Fibroblast of gingiva (primary cell): ENCODE data around the gene ARFGAP1.

Experiments used
- DNase-seq: peaks from one replicate; pipeline ENCODE4 v3.0.0-alpha.2; 2011; ENCODE audit warnings: low read depth

ARFGAP1 gene

DNA sequence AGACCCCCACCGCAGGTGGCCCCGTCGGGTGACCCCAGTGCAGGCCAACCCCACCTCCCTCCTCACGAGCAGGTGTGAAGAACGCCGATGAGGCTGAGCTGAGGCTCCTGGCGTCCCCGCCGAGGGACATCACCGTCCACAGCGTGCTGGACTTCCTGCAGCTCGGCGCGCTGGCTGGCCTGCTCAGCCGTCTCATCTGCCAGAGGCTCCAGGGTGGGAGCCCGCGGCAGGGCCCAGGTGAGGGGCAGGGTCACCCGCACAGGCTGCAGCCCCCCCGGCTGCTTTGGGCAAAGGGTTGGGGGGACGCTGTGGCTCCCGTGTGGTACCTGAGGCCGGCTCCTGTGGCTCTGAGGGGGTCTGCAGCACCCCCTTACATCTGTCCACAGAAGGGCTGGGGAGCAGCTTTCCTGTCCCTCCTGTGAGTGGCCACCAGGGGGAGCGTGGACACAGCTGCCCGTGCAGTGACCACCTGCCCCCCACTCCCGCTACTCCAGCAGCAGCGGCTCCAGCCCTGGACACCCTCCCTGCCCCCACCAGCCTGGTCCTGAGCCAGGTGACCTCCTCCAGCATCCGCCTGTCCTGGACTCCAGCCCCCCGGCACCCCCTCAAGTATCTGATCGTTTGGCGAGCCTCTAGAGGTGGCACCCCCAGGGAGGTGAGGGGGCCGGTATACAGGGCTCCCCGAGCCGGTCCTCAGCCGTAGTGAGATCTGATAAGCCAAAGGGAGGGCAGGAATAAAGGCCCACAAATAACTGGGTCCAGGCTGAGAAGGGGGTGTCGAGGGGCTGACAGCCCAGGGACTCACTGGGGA lies 36.9 kb downstream of the ARFGAP1 start:
- DNase-seq: no peak

DNA sequence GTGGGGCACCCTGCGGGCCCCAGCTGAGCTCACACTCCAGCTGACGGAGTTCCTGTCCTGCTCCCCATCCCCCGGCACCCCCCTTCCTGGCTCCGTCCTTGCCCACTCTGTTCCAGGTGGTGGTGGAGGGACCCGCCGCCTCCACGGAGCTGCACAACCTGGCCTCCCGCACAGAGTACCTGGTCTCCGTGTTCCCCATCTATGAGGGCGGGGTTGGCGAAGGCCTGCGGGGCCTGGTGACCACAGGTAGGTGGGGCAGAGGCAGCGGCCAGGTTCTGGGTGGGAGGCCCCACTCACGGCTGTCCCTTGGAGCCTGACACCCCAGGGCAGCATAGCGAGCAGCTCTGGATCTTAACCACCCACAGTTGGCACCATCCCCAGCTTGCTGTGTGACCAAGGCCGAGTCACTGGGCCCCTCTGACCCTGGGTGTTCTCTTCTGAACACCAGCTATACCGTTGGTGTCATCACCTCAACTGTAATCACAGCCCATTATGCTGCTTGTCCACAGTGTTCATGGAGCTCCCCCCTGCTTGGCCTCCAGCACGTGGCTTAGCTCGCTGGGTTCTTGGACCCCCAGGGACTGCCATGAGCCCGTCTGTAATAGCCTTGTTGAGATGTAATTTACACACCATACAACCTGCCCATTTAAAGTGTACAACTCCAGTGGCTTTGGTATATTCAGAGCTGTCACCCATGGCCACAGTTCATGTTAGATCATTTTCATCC lies 37.8 kb downstream of the ARFGAP1 start:
- DNase-seq: no peak

- no peak for DNase-seq
Measured at GRCh38 chr20:63311186-63311832, 38.7 kb downstream of the ARFGAP1 start.

GRCh38 chr20:63311833-63312243 lies 39.2 kb downstream of the ARFGAP1 start:
- no peak for DNase-seq

- no peak for DNase-seq
Measured at GRCh38 chr20:63312273-63312672, 39.7 kb downstream of the ARFGAP1 start.

- DNase-seq: no peak
Measured at GRCh38 chr20:63312690-63313348, 40.2 kb downstream of the ARFGAP1 start.

DNA sequence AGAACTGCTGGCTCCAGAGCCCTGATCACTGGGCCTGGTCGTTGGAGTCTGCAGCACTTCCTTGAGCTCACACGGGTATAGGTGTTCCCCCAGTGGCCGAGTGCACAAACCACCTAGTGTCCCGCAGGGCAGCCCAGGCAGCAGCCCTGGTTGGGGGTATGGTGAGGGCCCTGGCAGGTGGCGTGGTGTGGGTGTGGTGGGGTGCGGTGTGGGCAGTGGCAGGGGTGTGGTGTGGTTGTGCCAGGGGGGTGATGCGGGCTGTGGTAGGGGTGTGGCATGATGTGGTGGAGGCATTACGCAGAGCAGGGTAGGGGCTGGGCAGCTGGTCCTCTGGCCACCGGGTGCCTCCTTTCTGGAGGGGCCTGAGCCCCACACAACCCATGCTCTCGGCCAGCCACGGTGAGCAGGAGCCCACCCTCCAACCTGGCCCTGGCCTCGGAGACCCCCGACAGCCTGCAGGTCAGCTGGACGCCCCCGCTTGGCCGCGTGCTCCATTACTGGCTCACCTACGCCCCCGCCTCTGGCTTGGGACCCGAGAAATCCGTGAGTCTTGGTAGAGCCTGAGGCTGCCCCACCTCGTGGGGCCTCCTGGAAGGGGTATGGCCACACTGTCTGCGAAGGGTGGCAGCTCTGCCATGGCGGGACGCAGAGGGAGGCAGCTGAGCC lies 40.9 kb downstream of the ARFGAP1 start:
- no peak for DNase-seq

DNA sequence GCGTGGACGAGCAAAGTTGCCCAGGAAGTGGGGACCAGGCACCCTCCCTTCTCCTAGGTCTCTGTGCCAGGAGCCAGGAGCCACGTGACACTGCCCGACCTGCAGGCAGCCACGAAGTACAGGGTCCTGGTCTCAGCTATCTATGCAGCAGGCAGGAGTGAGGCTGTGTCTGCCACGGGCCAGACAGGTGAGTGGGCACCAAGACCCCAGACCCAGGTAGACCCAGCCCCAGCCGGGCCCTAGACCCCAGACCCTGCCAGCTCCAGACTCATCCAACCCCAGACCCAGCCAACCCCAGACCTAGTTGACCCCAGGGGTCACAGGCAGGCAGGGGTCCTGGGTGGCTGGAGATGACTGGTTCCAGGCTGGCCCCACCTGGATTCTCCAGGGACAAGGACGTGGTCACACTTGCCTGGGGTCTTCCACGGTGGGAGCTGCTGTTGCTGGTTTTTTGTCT lies 41.4 kb downstream of the ARFGAP1 start:
- no peak for DNase-seq

DNA sequence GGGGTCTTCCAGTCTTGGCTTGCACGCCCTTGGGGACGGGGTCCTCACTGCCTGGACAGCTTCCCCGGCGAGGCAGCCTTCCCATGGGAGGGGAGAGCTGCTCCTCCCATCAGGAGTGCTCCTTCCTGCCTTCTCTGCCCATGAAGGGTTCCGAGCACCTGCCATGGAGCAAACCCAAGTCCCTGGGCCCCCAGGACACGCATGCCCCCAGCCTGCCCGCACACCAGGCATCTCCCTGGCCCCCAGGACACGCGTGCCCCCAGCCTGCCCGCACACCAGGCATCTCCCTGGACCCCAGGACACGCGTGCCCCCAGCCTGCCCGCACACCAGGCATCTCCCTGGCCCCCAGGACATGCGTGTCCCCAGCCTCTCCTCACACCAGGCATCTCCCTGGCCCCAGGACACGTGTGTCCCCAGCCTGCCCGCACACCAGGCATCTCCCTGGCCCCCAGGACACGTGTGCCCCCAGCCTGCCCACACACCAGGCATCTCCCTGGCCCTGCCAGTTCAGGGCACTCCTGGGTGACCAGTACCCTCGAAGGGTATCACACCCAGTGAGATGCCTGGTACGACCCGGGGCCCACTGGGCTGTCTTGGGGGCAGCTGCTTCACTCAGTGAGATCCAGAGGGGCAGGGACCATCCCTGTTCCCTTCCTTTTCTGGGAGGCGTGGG lies 42.1 kb downstream of the ARFGAP1 start:
- DNase-seq: no peak

DNA sequence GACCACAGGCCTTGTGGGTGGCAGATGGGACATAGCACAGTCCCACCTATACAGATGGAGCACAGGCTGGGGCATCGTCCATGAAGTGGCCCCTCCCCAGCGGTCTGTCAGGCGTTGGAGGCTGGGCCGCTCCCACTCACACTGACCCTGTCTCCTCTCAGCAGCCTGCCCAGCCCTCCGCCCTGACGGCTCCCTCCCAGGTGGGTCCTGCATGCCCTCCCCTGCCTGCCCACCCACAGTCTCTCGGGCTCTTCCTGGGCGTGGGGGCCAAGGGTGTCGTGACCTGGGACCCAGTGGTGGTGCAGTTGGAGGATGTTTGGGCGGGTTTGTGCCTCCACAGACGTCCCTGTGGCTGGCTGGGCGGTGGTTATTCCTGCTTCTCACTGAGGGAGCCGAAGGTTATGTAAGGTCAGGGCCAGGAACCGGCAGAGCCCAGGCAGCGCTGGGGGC lies 42.7 kb downstream of the ARFGAP1 start:
- DNase-seq: no peak

- no peak for DNase-seq
Measured at GRCh38 chr20:63315731-63316491, 43.3 kb downstream of the ARFGAP1 start.

DNA sequence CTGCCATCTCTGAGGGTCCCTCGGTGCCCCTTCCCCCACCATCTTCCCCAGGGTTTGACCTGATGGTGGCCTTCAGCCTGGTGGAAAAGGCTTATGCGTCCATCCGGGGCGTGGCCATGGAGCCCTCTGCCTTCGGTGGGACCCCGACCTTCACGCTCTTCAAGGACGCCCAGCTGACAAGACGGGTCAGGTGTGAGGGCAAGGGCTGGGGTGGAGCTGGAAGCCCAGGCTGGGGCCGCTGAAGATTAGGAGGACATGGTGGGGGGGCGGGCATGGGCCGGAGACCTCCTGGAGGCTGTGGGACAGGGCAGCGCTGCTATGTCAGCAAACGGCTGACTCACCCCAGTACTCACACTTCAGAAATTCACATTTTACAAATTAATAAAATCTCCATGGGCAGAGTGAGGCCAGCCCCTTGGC lies 43.9 kb downstream of the ARFGAP1 start:
- no peak for DNase-seq

- no peak for DNase-seq
Measured at GRCh38 chr20:63317061-63317460, 44.4 kb downstream of the ARFGAP1 start.

DNA sequence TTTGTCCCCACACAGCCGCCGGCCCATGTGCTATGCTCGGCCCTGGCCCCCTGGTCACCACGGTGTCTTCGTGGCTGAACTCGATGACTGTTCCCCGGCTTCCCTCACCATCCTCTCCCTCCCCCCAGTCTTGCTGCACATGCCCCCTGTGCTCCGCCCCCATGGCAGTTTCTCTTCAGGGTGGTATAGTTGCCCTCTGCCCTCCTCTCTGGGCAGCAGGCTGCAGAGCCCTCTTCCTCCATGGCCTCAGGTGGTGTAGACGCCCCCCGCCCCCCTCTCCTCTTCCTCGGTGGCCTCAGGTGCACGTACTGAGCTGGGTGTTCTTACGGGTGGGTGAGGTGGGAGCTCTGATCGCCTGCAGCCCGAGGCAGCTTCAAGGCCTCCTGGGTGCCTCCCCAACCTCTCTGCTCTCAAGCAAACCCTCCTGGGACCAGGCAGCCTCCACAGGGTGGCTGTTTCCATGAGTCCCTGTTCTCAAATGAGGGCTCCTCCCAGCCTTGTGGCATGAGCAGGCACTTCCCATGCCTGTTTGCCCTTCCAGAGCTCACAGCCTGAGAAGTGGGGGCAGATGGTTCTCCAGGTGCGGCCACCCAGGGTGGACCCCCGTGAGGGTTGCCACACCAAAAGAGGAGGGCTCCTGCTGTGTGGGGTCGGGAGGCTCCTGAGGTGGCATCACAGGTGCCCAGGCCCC lies 45.1 kb downstream of the ARFGAP1 start:
- no peak for DNase-seq

DNA sequence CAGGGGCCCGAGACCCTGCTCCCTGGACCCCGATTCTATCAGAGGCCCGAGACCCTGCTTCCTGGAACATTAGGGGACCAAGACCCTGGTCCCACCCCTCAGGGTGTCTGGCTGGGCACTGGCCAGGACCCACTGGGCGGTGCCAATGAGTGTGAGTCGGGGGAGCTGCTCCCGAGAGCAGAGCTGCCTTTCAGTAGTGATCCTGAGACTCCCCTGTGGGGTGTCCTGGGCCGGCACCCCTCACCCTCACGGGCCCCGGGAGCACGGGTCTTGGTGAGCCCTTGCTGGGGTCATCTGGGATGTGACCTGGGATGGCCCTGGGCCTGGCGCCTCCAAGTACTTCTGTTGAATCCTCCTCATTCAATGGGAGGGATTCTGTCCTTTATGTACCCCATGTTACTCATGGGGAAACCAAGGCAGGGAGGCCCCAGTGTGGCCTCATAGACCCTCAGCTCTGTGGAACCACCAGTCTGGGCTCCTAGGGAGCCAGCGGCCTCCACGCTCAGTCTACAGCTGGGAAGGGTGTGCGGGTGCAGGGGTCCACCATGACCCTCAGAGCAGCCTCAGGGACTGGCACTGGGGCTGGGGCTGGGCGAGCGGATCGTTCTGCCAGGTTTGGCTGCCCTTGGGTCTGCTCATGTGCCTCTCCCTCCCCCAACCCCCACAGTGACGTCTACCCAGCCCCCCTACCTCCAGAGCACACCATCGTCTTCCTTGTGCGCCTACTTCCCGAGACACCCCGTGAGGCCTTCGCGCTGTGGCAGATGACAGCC lies 46.0 kb downstream of the ARFGAP1 start:
- no peak for DNase-seq

DNA sequence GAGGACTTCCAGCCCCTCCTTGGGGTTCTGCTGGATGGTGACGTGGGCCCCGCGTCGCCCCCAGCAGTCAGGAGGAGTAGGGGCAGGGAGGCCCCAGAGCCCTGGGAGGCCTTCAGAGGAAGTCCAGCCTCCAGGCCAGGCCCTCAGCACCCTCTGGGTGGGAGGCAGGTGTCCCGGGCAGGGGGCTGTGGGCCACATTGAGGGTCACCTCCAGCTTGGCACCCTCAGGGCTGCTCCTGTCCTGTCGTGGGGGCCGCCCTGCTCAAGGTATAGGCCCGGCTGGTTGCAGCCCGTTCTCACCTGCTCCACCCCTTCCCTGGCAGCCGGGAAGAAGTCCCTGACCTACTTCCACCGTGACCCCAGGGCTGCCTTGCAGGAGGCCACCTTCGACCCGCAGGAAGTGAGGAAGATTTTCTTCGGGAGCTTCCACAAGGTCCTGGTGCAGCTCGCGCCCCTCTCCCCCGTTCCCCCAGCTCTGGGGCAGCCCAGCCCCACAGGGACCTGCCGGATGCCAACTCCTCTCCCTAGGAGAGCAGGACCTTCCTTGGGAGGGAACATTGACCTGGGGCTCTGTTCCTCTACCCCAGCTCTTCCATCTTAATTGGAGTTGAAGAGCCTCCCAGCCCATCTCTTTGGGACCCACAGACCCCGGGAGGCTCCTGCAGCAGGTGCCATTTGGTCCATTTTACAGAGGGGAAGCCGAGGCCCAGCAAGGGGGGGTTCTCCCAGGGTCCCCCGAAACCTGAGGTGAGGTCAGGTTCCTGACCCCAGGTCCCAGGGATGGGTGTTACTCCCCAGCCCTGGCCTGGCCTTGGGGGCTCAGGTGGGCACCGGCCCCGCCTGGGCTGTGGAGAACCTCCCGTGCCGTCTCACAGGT lies 46.8 kb downstream of the ARFGAP1 start:
- no peak for DNase-seq

GRCh38 chr20:63320041-63320511 lies 47.5 kb downstream of the ARFGAP1 start:
- DNase-seq: no peak
